ENCODE measurements around the gene TNFSF9. TPM values are rescaled to one million over a fixed set of nuclear protein-coding genes. Genes with fewer than 3 reads are reported as not detected.

TNFSF9 gene
- total and polyA plus RNA-seq, 2 of the 8 experiments (the other 6 are each of a cell fraction or from before 2014, with no cell fraction given), result 1.7 to 4.4 TPM

DNA sequence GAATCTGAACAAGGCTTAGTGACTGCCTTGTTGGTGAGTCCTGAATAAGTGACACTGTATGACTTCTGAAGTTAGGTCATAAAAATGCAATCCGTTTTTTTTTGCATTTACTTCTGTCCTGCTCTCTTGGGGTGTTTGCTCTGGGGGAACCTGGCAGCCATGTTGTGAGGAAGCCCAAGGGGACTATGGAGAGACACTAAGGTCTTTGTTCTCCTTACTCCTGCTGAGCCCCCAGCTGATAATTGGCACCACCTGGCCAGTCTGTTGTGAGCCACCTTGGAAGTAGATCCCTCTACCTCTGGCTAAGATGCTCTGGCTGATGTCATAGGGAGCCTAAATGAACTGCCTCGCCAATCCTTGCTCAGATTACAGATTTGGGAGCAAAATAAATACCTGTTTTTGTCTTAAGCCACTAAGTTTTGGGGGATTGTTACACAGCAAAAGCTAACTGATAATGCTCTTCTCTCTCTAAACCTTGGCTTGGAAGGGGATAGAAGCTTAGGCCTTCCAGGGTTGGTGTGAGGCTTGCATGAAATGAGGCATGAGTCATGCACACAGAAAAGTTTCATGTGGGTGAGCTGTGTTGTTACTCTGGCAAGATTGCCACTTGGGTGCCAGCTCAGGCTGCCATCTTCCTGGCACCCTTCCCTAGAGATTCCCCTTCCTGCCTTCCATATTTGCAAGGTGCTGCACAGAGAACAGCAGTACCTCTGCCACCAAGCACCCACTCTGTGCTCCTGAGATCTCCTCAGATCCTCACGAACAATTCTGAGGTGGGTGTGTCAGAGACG, 38.8 kb upstream of the TNFSF9 start:
- no peaks in the 10 kb centered on the region for H3K79me2 ChIP-seq (ENCODE audit: control insufficient read depth in 1 of 2, insufficient read depth in 2 of 2, low read length in 2 of 2)
- DNase-seq (ENCODE audit: low read depth in 1 of 2, low spot score in 2 of 2) (no peak), FAIRE-seq (no peak)
- no peaks in the 10 kb centered on the region for H3K4me1 ChIP-seq (replicated peaks in 1 of 4; ENCODE audit: control insufficient read depth in 3 of 4, insufficient read depth in 4 of 4, low read length in 3 of 4)
- H4K5ac ChIP-seq (ENCODE audit: insufficient read length, low read depth, low read length), result no peak overlapping the region
- ChIA-PET CTCF (ENCODE audit: partially characterized antibody) (interaction anchor here (0.6 to 2.3 kb wide), 6 partner anchors 8 to 232 kb away, joined by 3 to 26 read pairs (median 3); partner anchors contain the start of gene DENND1C), POLR2A (ENCODE audit: partially characterized antibody) (interaction anchor here (0.7 to 2.4 kb wide), 3 partner anchors 9 to 21 kb away, joined by 3 to 7 read pairs (median 4); partner anchors contain the start of gene TUBB4A)
- H4K8ac ChIP-seq (ENCODE audit: extremely low read depth, insufficient read depth, low read length), result no peak overlapping the region
- no peak overlapping the region for H2AFZ ChIP-seq (ENCODE audit: low read length)
- H3K79me1 ChIP-seq (ENCODE audit: low read depth, low read length), result no peaks in the 10 kb centered on the region
- H3K56ac ChIP-seq (replicated peaks; ENCODE audit: insufficient read length, low read depth, low read length), result no peak overlapping the region
- no peak overlapping the region for H2AK5ac ChIP-seq (ENCODE audit: low read depth, low read length)
- H4K91ac ChIP-seq (replicated peaks; ENCODE audit: insufficient read length, low read length), result no peak overlapping the region
- H2BK120ac ChIP-seq (replicated peaks; ENCODE audit: low read depth, low read length), result no peak overlapping the region
- no peak overlapping the region for H3K23ac ChIP-seq (ENCODE audit: insufficient read length)
- H4K20me1 ChIP-seq (replicated peaks in 1 of 2; ENCODE audit: control insufficient read depth in 1 of 2, insufficient read depth in 2 of 2, low read length in 2 of 2), result no peaks in the 10 kb centered on the region
- H3K27ac ChIP-seq (ENCODE audit: low read depth, low read length), result no peak overlapping the region
- no peaks in the 10 kb centered on the region for H3K23me2 ChIP-seq (ENCODE audit: low read depth, low read length)
- no peak overlapping the region for H3K4ac ChIP-seq (replicated peaks; ENCODE audit: insufficient read length, low read depth, low read length)
- H3K9me3 ChIP-seq (ENCODE audit: insufficient read depth in 2 of 2, low read depth in 1 of 2, low read length in 1 of 2), result no peaks in the 10 kb centered on the region
- H2BK5ac ChIP-seq (ENCODE audit: low read depth, low read length), result no peak overlapping the region
- H2BK20ac ChIP-seq (ENCODE audit: low read length), result no peak overlapping the region
- no peak overlapping the region for H3K14ac ChIP-seq (ENCODE audit: insufficient read length)
- no peak overlapping the region for H3K9ac ChIP-seq (replicated peaks in 1 of 4; ENCODE audit: extremely low read depth in 1 of 4, low read depth in 3 of 4, low read length in 3 of 4)
- WGBS, 2 experiments (ENCODE audit: extremely low coverage in 1 of 2, insufficient coverage in 1 of 2, insufficient read length in 1 of 2, insufficient replicate concordance in 2 of 2, low coverage in 1 of 2, low lambda C conversion rate in 2 of 2, missing lambda C conversion rate in 1 of 2), result 72% methylated on average over 4 of the region's 4 CpGs; no CpG with 5 or more reads in 1 of the 2 experiments
- no peak overlapping the region for H2BK15ac ChIP-seq (ENCODE audit: low read length)
- H2BK12ac ChIP-seq (ENCODE audit: low read depth, low read length), result no peak overlapping the region
- H3K36me3 ChIP-seq (ENCODE audit: control insufficient read depth in 2 of 4, insufficient read depth in 4 of 4, low read length in 3 of 4), result peaks cover 0 to 5% (median under 1%) of the 10 kb centered on the region in 4 experiments; a peak in 1 of 8 replicates
- peaks cover 0 to 2% (median 0%) of the 10 kb centered on the region in 4 experiments; a peak in 1 of 7 replicates for H3K27me3 ChIP-seq (replicated peaks in 1 of 4; ENCODE audit: control insufficient read depth in 3 of 4, extremely low read depth in 1 of 4, insufficient read depth in 3 of 4, low read length in 3 of 4)
- no peak overlapping the region for H3K4me3 ChIP-seq (ENCODE audit: extremely low read depth in 1 of 4, insufficient read depth in 2 of 4, low read depth in 3 of 4, low read length in 4 of 4)
- H3K4me2 ChIP-seq (ENCODE audit: insufficient read depth in 1 of 2, low read depth in 2 of 2, low read length in 2 of 2), result no peak overlapping the region
- H3K18ac ChIP-seq (ENCODE audit: extremely low read depth, low read length), result no peak overlapping the region
- no peak for TF ChIP-seq RAD21 (IDR thresholded peaks at IDR 0.05 in 1 of 2, conservative IDR thresholded peaks at IDR 0.05 in 1 of 2; ENCODE audit: low read depth in 2 of 2, low read length in 2 of 2)
- TF ChIP-seq BCL11A (IDR thresholded peaks at IDR 0.05; ENCODE audit: low read depth in 2 of 2, low read length in 2 of 2), result no peak
- no peak for TF ChIP-seq EZH2 (IDR thresholded peaks at IDR 0.05; ENCODE audit: low read depth, low read length, severe bottlenecking)
- TF ChIP-seq PHF8 (conservative IDR thresholded peaks at IDR 0.05; ENCODE audit: low read depth, low read length), result no peak
- TF ChIP-seq EP300 (IDR thresholded peaks at IDR 0.05; ENCODE audit: borderline replicate concordance in 1 of 2, low read depth in 2 of 2, low read length in 2 of 2), result no peak
- TF ChIP-seq BRCA1 (IDR thresholded peaks at IDR 0.05; ENCODE audit: low read depth, low read length), result no peak
- TF ChIP-seq, protein P1, sequence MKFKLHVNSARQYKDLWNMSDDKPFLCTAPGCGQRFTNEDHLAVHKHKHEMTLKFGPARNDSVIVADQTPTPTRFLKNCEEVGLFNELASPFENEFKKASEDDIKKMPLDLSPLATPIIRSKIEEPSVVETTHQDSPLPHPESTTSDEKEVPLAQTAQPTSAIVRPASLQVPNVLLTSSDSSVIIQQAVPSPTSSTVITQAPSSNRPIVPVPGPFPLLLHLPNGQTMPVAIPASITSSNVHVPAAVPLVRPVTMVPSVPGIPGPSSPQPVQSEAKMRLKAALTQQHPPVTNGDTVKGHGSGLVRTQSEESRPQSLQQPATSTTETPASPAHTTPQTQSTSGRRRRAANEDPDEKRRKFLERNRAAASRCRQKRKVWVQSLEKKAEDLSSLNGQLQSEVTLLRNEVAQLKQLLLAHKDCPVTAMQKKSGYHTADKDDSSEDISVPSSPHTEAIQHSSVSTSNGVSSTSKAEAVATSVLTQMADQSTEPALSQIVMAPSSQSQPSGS (IDR thresholded peaks at IDR 0.05; ENCODE audit: low read length), result no peak

Data from H1 (cell line).